HepG2 (cell line): ENCODE results near the gene RAD23A. TPM values are rescaled to one million over a fixed set of nuclear protein-coding genes. Genes with fewer than 3 reads are reported as not detected.

Experiments
- AGO1 ChIP-seq: fragments of 200-400 bp; formaldehyde crosslinking; IDR thresholded peaks from 2 replicates; pipeline ENCODE4 v1.6.1; 2017; ENCODE audit warnings: mild to moderate bottlenecking, low read depth, low read length, moderate library complexity; ENCODE audit not compliant: poor library complexity, severe bottlenecking
- HNF1B ChIP-seq: sonication (generic); formaldehyde crosslinking; IDR thresholded peaks from 2 replicates; pipeline ENCODE4 v1.5.1; 2020; ENCODE audit warnings: mild to moderate bottlenecking, moderate library complexity, missing genetic modification reagents
- KLF13 ChIP-seq: sonication (generic); formaldehyde crosslinking; IDR thresholded peaks from 2 replicates; pipeline ENCODE4 v1.4.0; 2020; ENCODE audit warnings: mild to moderate bottlenecking, missing genetic modification reagents
- NAIF1 ChIP-seq: sonication (generic); formaldehyde crosslinking; IDR thresholded peaks from 2 replicates; pipeline ENCODE4 v1.5.0; 2020; ENCODE audit warnings: mild to moderate bottlenecking, missing genetic modification reagents, borderline replicate concordance
- PAF1 ChIP-seq: IDR thresholded peaks from 2 replicates; pipeline ENCODE4 v1.6.1; 2016; ENCODE audit warnings: missing genetic modification reagents, missing compliant biosample characterization
- POLR2A ChIP-seq, 2 experiments: IDR thresholded peaks; 2 replicates each; pipeline ENCODE4 v1.6.1; 2011; ENCODE audit warnings: low read depth in 2 of 2, low read length in 2 of 2, mild to moderate bottlenecking in 1 of 2, moderate library complexity in 1 of 2; ENCODE audit not compliant: insufficient read depth in 1 of 2
- POLR2AphosphoS2 ChIP-seq: IDR thresholded peaks from 2 replicates; pipeline ENCODE4 v1.6.1; 2011; ENCODE audit warnings: low read depth, low read length, improper control_type of control experiment
- RAD21 ChIP-seq: fragments of 450-650 bp; formaldehyde crosslinking; IDR thresholded peaks from 2 replicates; pipeline ENCODE4 v1.5.0; 2020; ENCODE audit warnings: mild to moderate bottlenecking
- RARA ChIP-seq: IDR thresholded peaks from 2 replicates; pipeline ENCODE4 v1.6.1; 2016; ENCODE audit warnings: missing genetic modification reagents, missing compliant biosample characterization
- SOX13 ChIP-seq, 3 experiments: fragments of 450-650 bp in 1 of 3; sonication (generic) in 1 of 3; formaldehyde crosslinking in 1 of 3; IDR thresholded peaks in 2 of 3; conservative IDR thresholded peaks in 1 of 3; 2 replicates each; pipeline versions ENCODE4 v1.5.0 to v1.6.1; 2016 to 2020; ENCODE audit warnings: antibody characterized with exemption in 1 of 3, mild to moderate bottlenecking in 1 of 3, missing compliant biosample characterization in 1 of 3, missing genetic modification reagents in 1 of 3, moderate library complexity in 1 of 3
- SP5 ChIP-seq: IDR thresholded peaks from 2 replicates; pipeline ENCODE4 v1.6.1; 2016; ENCODE audit warnings: low read depth, borderline replicate concordance
- ZBTB25 ChIP-seq: IDR thresholded peaks from 2 replicates; pipeline ENCODE4 v1.6.1; 2018; ENCODE audit warnings: missing genetic modification reagents
- ZNF136 ChIP-seq: sonication (generic); formaldehyde crosslinking; IDR thresholded peaks from 2 replicates; pipeline ENCODE4 v1.8.1; 2022; ENCODE audit warnings: low read depth, mild to moderate bottlenecking, moderate library complexity, missing genetic modification reagents
- ZNF232 ChIP-seq: sonication (generic); formaldehyde crosslinking; IDR thresholded peaks from 2 replicates; pipeline ENCODE4 v1.4.0; 2020; ENCODE audit warnings: missing genetic modification reagents, borderline replicate concordance
- ZNF253 ChIP-seq: sonication (generic); formaldehyde crosslinking; IDR thresholded peaks from 2 replicates; pipeline ENCODE4 v1.8.0; 2022; ENCODE audit warnings: mild to moderate bottlenecking, missing genetic modification reagents, borderline replicate concordance
- ZNF430 ChIP-seq: sonication (generic); formaldehyde crosslinking; IDR thresholded peaks from 2 replicates; pipeline ENCODE4 v1.9.0; 2021; ENCODE audit warnings: mild to moderate bottlenecking, missing genetic modification reagents
- ZNF552 ChIP-seq: sonication (generic); formaldehyde crosslinking; IDR thresholded peaks from 2 replicates; pipeline ENCODE4 v1.9.0; 2022; ENCODE audit warnings: missing genetic modification reagents, mild to moderate bottlenecking, borderline replicate concordance
- ZNF577 ChIP-seq: sonication (generic); formaldehyde crosslinking; IDR thresholded peaks from 2 replicates; pipeline ENCODE4 v1.4.0; 2020; ENCODE audit warnings: mild to moderate bottlenecking, low read depth, missing genetic modification reagents, borderline replicate concordance
- polyA plus RNA-seq, 8 experiments: library from polyadenylated mRNA; depleted of rRNA in 3 of 8; stranded (reverse) in 7 of 8; unstranded in 1 of 8; fragments of >200 nt; fragmentation: Illumina TruSeq in 4 of 8; extraction: Trizol in 4 of 8; gene quantifications; 2 replicates each; pipeline versions ENCODE4 v1.2.1 to v1.2.3, GENCODE V29; 2011 to 2016; ENCODE audit warnings: low read depth in 4 of 8, missing spikeins in 1 of 8, mixed read lengths in 1 of 8; ENCODE audit not compliant: insufficient read depth in 1 of 8
- total RNA-seq, 5 experiments: library from RNA; depleted of rRNA; stranded (reverse); fragments of >200 nt; fragmentation: Illumina TruSeq; extraction: Trizol; gene quantifications; 2 replicates each; pipeline ENCODE4 v1.2.3, GENCODE V29; 2016; ENCODE audit warnings: low read depth in 1 of 5
- TF ChIP-seq, protein P1 (sequence below): sonication (generic); formaldehyde crosslinking; IDR thresholded peaks from 2 replicates; pipeline ENCODE4 v1.5.1; 2020; ENCODE audit warnings: mild to moderate bottlenecking, missing genetic modification reagents, moderate library complexity
- TF ChIP-seq, protein P2 (sequence below): sonication (generic); formaldehyde crosslinking; IDR thresholded peaks from 2 replicates; pipeline ENCODE4 v1.4.0; 2020; ENCODE audit warnings: low read depth, mild to moderate bottlenecking, missing genetic modification reagents

Gene RAD23A
- total and polyA plus RNA-seq, 2 of the 13 experiments (the other 11 are each of a cell fraction or from before 2014, with no cell fraction given) = 42.5 to 54.2 TPM

DNA sequence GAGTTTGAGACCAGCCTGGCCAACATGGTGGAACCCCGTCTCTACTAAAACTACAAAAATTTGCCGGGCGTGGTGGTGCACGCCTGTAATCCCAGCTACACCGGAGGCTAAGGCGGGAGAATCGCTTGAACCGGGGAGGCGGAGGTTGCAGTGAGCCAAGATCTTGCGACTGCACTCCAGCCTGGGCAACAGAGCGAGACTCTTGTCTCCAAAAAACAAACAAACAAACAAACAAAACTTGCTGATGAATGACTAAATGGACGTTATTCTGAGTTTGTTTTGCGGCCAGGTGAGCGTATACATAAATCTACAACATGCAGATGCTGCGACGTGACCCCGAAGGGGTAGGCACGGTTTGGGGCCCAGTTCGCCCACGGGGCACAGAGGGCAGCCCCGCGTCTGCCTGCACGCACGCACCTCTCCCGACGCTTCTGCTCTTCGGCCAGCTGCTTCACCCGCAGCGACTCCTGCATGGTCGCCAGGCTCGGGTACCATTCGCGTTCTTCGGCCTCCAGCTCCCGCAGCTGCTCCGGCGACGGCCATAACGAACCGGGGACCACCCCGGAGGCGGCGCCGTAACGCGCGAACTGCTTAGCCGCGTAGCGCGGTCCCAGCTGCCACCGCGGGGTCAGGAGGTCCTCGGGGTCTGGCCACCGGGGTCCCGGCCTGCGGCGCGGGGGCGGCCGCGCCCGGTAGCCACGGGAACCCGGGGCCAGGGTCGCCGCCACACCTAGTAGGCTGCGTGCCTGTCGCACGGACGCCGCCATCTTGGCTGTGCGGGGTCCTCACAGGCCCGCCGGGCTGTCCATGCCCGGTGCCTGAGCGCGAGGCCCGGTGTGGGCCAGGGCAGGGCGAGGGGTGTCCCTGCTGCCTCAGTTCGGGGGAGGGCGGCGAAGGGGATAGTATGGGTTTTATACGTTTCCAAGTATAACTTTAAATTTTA, 11.1 kb downstream of the RAD23A start, which contains the start of gene GADD45GIP1 (continued):
- peak; percentile 83; the same call in 1 of the 2 replicates for TF ChIP-seq ZBTB25
- TF ChIP-seq NAIF1 (CRISPR knock-in tag) = peak; percentile 72; the same call in 1 of the 2 replicates
- no peak for TF ChIP-seq KLF13 (CRISPR knock-in tag)
- TF ChIP-seq ZNF136 (CRISPR knock-in tag) = no peak
- no peak; the same call in 1 of the 2 replicates for TF ChIP-seq SOX13 (IDR thresholded peaks at IDR 0.05)
- TF ChIP-seq SOX13 (CRISPR knock-in tag; conservative IDR thresholded peaks at IDR 0.05 in 1 of 2, IDR thresholded peaks at IDR 0.05 in 1 of 2) = no peak; a peak in 2 of 4 replicates
- no peak for TF ChIP-seq RARA (CRISPR knock-in tag)
- no peak for TF ChIP-seq ZNF552
- TF ChIP-seq ZNF253 = peak; percentile 25; the same call in 1 of the 2 replicates
- TF ChIP-seq POLR2A (IDR thresholded peaks at IDR 0.05; ENCODE audit: insufficient read depth in 1 of 2, low read depth in 2 of 2, low read length in 2 of 2) = peak; percentile 88 to 94
- TF ChIP-seq, protein P1, sequence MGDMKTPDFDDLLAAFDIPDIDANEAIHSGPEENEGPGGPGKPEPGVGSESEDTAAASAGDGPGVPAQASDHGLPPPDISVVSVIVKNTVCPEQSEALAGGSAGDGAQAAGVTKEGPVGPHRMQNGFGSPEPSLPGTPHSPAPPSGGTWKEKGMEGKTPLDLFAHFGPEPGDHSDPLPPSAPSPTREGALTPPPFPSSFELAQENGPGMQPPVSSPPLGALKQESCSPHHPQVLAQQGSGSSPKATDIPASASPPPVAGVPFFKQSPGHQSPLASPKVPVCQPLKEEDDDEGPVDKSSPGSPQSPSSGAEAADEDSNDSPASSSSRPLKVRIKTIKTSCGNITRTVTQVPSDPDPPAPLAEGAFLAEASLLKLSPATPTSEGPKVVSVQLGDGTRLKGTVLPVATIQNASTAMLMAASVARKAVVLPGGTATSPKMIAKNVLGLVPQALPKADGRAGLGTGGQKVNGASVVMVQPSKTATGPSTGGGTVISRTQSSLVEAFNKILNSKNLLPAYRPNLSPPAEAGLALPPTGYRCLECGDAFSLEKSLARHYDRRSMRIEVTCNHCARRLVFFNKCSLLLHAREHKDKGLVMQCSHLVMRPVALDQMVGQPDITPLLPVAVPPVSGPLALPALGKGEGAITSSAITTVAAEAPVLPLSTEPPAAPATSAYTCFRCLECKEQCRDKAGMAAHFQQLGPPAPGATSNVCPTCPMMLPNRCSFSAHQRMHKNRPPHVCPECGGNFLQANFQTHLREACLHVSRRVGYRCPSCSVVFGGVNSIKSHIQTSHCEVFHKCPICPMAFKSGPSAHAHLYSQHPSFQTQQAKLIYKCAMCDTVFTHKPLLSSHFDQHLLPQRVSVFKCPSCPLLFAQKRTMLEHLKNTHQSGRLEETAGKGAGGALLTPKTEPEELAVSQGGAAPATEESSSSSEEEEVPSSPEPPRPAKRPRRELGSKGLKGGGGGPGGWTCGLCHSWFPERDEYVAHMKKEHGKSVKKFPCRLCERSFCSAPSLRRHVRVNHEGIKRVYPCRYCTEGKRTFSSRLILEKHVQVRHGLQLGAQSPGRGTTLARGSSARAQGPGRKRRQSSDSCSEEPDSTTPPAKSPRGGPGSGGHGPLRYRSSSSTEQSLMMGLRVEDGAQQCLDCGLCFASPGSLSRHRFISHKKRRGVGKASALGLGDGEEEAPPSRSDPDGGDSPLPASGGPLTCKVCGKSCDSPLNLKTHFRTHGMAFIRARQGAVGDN (CRISPR knock-in tag) = peak; percentile 90
- peak; percentile 35; the same call in 1 of the 2 replicates for TF ChIP-seq RAD21 (CRISPR knock-in tag)
- no peak for TF ChIP-seq SP5 (CRISPR knock-in tag)
- no peak for TF ChIP-seq POLR2AphosphoS2
- no peak for TF ChIP-seq PAF1 (CRISPR knock-in tag)
- TF ChIP-seq ZNF430 = no peak
- peak; percentile 36; the same call in 1 of the 2 replicates for TF ChIP-seq HNF1B (CRISPR knock-in tag)
- TF ChIP-seq ZNF232 (CRISPR knock-in tag) = no peak; the same call in 1 of the 2 replicates
- TF ChIP-seq AGO1 = no peak
- TF ChIP-seq, protein P2, sequence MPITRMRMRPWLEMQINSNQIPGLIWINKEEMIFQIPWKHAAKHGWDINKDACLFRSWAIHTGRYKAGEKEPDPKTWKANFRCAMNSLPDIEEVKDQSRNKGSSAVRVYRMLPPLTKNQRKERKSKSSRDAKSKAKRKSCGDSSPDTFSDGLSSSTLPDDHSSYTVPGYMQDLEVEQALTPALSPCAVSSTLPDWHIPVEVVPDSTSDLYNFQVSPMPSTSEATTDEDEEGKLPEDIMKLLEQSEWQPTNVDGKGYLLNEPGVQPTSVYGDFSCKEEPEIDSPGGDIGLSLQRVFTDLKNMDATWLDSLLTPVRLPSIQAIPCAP = no peak
- TF ChIP-seq ZNF577 (CRISPR knock-in tag) = no peak
